ENCODE measurements around the gene DNAH8.
"Not testable (repeated sequence)": the region's sequence is repeated elsewhere in the genome, so short reads cannot be mapped to it uniquely, and the experiment has no call there.

The DNAH8 gene

DNA sequence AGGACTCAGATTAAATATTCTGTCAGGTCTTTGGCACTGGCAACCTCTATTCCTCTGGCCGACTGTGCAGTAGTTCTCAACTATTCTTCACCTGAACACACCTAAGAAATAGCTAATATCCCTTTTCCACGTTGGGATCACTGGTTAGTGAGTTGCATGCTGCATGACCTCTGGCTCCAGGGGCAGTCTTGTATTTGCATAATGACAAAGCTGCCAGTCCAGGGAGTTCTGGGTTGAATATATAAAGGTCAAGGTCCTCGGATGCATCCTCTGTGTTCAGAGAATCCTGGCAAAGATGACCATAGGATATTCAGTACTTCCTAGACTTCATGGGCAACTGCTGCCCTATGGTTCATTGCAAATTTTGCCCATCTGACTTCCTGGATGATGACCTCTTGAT is 131.2 kb downstream of the DNAH8 start:
- FAIRE-seq: no peak

DNA sequence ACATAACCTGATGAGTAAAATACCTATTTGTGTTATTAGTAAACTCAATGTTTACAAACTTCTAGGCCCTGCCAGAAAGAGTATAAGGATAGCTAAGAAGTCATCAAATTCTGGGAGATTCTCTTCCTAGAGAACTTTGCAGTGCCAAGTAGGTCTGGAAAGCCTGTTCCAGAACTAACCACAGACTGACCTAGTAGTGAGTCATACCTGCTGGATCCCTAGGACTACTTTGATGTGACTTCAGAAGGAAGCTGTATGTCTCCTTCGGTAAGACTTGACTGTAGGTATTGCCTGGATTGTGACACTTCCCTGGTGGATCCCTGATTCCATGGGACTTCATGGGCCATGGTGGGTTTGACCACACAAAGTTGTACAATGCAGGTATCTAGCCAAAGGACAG is 131.7 kb downstream of the DNAH8 start:
- FAIRE-seq: no peak

DNA sequence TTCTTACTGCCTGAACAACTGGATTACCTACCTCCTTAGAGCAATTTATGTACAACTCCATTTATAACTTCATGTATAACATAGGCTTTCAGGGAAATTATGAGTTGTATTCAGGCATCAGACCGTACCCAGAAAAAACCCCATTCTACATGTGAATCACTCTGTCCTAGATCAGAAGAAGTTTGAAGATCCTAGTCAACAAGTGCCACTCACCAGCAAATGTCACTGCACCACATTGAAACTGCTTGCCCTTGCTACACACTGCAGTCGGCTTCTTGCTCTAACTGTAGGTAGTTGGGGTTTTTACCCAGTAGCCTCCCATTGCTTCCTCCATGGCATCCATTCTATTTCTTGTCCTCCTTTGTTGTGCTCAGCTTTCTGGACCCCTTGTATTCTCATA is 132.4 kb downstream of the DNAH8 start:
- no peak for FAIRE-seq

DNA sequence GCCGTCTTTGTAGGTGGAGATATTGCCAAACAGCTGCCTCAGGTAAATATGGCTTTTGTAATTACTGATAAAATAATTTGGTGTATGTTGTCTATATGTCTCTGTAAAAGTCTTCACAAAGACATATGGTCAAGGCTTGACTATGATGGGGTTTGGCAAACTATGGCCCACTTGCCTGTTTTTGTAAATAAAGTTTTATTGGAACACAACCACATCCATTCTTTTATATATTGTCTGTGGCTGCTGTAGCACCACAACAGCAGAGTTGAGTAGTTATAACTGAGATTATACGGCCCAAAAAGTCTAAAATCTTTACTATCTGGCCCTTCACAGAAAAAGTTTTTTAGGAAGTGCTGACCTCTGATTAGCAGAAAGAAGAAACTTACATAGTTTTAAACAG is 133.6 kb downstream of the DNAH8 start:
- FAIRE-seq: no peak

DNA sequence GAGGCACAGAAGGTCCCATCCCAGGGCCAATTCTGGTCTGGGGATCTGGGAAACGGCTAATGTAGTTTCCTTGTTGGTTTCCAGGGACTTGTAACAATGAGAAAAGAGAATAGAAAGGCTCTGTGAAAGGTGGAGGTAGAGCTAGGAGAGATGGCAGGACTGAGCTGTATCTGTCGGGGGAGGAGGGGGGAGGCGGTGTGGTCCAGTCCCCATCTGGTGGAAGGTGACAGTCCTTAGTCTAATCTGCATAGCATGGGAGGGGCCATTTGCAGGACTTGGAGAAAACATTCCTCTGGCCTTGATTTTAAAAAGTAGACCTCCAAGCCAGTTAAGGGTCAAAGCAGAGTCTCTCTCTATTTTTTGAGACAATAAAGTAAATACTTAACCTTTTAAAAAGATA is 137.1 kb downstream of the DNAH8 start:
- no peak for FAIRE-seq

DNA sequence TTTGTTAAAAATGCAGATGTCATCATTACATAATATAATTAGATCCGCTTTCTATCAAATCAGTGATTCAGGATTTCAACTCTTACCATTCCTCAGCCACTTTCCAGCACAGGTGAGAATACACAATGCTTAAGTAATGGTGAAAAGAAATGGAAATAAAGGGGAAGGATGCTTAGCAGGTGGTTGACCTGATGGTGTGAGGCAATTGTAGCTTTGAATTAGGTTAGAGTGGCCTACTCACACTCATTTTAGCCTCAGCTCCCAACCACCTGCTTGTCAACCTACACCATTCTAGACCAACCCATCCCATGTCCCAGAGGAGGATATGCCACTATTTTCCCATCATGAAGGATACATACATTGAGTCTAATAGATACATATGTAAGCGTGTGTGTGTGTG is 138.1 kb downstream of the DNAH8 start:
- FAIRE-seq: no peak

DNA sequence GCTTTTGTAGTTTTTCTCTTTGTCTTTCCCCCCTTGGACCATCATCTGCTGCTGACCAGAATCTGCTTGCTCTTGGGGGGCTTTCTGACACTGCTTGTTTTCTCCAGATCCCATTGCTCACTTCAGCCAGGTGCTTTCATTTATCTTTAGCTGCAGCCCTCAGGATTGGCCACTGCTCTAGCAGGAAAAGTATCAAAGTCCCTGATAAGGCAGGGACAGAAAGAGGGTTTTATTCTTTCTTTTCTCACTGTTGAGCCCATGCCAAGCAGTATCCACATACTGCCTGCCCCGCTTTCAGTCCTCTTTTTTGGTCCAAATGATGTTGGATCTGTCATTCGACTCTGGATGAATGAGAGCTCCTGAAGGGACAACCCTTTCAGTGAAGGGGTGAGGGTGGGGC is 141.4 kb downstream of the DNAH8 start:
- FAIRE-seq: no peak

DNA sequence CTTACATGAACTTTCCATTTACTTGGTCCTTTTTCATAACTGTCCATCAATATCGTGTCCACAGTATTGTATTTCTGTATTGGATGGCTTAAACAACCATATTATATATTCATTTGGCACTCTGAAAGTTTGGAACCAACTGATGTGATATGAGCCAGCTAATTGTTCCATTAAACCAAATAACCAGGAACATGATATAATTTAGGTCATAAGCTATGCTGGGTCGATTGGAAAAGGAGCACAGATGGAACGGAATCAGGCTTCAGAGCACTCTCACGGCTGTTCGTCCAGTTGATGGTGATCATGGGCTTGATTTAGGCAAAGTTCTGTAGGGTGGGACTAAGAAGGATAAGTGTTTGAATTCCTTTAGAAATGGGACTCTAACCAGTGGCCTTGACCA is 142.7 kb downstream of the DNAH8 start:
- no peak for FAIRE-seq

DNA sequence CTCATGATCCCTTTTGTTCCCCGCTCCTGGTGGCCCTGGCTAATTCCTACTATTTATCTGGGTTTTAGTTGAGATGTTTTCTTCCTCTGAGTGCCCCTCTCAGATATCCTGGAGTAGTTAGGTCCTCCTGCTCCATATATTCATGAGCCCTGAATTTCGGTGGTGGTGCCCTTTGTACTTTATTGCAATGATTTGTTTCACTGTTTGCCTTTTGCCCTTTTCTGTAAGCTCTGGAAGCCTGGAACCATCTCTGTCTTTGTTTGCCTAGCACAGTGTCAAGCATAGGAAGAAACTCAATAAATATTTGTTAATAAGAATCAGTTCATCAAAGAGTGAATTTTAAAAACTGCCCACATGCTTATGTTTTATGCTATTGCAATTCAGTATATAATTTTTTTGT is 144.9 kb downstream of the DNAH8 start:
- no peak for FAIRE-seq

DNA sequence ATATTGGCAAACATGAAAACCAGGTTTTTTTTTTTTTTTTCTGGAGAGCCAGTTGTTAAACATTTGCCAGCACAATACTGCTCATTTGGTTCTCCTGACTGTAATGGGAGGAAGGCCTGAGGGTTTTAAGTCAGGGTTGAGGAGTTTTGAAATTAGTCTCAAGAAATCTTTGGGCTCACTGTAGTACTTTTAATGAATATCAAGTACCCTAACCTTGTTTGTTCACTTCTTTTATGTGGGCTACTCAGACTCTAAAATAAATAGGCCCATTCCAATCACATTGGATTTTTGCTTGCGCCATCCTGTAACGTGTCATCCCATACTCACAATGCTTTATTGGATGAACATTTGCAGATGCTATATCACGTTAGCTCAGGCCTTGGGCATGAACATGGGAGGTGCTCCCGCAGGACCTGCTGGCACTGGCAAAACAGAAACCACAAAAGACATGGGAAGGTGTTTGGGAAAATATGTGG is 146.9 kb downstream of the DNAH8 start:
- no peak for FAIRE-seq

DNA sequence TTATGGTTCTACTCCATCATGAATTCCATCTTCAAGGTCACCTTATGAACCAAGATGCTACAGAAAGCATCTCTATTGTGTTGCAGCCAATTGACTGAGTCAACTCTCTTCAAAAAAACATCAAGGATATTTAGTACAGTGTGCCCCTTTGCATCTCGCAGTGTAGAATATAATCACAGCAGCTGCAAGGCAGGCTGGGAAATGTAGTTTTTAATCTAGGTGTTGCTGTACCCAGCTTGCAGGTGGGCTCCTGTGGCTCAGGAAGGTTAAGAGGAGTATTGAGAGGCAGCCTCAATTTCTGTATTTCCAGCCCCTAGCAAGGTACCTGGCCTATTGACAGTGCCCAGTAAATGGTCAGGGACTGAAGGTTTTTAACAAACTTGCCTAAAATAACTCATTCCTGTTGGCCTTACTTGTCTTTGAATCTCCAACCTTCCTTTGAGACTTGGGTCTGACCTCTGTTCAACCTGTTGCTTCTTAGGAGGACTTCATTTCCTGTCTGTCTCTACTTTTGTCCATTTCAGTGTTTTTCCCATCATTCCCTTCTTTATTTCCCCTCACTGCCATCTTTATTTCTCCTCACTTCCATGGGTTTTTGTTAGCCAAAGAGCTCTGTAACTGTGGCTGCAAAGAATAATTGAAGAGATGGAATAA is 150.5 kb downstream of the DNAH8 start:
- no peak for FAIRE-seq

DNA sequence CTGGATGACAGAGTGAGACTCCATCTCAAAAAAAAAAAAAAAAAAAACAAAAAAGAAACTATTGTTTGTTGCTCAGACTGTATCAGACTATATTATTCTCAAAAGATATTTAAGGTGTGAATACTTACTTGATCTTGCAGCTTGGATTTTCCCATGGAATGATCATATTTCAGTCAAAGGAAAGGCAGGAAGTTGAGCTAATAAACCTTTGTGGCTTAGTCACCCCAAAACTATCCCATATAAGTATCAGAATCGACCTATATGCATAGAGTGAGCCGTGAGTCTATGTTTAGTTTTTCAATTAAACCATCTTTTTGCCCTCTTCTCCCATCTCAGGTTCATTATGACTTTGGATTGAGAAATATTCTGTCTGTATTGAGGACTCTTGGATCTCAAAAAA is 152.6 kb downstream of the DNAH8 start:
- FAIRE-seq: no peak

DNA sequence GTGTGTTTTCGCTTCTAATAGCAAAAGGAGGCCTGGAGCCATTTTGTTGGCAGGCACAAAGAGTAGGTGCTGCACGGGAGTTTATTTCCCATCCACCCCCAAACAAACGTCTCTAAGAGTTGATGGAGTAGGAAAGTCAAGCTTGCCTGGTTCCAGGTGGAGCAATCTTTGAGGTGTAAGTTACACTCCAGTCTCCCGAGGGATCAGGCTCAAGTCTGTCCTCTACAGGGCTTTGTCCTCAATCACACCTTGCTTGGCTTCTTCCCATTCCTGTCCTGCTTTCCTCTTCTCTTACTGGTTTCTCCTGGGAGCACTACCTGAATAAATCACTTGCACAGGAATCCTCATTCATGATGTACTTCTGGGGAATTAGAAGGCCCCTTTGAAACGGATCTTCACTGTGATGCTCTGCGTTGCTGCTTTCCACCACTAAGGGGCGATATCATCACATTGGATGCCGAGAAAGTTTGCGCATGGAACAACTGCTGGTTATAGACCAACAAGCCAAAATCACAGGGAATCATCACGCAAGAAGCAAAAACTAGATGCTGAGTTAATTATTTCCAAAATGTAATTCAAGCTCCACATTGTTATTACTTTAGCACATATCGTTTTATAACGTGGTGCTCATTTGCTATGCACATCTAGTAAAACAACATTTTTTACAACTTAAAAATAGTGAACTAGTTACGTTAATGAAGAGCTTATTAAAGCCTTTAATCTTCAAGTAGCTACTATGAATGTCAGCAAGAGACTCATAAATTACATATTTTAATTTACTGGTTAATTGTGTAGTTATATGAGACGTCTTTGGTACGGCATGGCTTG is 156.8 kb downstream of the DNAH8 start:
- FAIRE-seq: peak; percentile 74

DNA sequence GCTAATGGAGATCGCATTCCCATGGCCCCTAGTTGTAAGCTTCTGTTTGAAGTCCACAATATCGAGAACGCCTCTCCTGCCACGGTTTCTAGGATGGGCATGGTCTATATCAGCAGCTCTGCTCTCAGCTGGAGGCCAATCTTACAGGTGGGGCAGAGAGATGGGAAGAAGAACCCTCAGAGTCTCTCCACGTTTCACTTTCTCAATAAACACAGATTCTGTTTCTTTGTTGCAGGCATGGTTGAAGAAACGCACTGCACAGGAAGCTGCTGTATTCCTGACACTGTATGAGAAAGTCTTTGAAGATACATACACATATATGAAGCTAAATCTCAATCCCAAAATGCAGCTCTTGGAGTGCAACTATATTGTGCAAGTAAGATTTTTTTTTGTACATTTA is 157.9 kb downstream of the DNAH8 start:
- FAIRE-seq: no peak

DNA sequence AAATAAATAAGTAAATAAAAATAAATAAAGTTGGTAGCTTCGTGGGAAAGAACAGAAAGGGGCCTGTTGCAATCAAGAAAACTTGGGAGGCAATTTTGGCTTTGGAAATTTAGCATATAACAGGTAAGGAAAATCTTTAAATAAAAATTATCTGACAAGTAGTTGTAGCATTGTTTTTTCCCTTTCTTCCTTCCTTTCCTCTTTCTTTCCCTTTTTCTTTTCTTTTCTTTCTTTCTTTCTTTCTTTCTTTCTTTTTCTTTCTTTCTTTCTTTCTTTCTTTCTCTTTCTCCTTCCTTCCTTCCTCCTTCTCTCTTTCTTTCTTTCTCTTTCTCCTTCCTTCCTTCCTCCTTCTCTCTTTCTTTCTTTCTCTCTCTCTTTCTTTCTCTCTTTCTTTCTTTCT is 158.7 kb downstream of the DNAH8 start:
- not testable (repeated sequence) for FAIRE-seq

DNA sequence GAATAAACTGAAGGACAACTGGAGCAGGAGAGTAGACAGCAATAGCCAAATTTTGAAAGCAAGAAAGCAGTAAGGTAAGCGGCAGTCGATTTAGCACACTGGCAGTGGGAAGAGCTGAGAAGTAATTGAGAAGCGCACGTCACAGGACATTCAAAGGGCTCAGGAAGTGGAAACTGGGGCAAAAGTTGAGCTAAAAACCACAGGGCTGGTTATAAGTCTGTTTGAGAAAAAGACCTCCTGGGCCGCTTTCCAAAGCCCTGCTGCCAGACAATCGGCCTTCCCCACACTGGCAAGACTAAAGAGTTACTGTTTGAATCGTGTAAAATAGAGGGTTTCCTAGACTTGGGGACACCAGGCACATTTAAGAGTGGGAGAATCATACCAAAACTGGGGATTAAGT is 161.4 kb downstream of the DNAH8 start:
- FAIRE-seq: no peak

DNA sequence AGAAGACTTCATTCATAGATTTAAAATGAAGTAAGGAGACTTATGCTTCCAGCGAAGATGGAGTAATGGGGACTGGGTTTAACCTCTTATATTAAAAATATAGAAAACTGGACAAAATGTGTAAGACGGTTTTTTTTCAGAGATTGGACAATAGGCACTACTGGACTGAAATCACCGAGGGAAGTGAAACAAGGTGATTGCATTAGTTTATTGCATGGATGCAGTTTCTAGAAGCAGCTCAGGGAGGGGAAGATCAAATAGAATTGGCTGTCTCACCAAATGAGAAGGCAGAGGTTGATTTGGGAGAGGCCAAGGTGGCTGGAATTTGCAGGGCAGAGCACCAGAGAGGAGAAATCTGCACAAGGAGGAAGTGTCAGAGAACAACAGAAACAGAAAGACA is 162.6 kb downstream of the DNAH8 start:
- FAIRE-seq: no peak

DNA sequence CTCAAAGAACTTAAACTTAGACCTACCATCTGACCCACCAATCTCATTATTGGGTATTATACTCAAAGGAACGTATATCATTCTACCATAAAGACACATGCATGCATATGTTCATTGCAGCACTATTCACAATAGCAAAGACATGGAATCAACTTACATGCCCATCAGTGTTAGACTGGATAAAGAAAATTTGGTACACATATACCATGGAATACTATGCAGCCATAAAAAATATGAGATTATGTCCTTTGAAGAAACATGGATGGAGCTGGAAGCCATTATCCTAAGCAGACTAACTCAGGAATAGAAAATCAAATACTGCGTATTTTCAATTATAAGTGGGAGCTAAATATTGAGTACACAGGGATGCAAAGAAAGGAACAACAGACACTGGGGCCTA is 167.0 kb downstream of the DNAH8 start:
- FAIRE-seq: no peak

DNA sequence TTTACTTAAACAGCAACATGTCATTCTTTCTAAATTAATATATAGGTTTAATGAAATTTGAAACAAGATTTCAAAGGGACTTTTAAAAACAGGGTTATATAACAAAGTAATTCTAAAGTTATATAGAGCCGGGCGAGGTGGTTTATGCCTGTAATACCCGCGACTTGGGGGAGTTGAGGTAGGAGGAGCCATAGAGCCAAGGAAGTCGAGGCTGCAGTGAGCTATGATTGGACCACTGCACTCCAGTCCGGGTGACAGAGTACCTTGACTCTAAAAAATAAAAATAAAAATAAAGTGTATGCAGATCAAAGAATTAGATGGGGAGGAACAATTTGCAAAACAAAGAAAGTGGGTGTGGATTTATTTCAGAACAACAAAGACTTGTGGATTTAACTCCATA is 182.4 kb downstream of the DNAH8 start:
- FAIRE-seq: no peak

DNA sequence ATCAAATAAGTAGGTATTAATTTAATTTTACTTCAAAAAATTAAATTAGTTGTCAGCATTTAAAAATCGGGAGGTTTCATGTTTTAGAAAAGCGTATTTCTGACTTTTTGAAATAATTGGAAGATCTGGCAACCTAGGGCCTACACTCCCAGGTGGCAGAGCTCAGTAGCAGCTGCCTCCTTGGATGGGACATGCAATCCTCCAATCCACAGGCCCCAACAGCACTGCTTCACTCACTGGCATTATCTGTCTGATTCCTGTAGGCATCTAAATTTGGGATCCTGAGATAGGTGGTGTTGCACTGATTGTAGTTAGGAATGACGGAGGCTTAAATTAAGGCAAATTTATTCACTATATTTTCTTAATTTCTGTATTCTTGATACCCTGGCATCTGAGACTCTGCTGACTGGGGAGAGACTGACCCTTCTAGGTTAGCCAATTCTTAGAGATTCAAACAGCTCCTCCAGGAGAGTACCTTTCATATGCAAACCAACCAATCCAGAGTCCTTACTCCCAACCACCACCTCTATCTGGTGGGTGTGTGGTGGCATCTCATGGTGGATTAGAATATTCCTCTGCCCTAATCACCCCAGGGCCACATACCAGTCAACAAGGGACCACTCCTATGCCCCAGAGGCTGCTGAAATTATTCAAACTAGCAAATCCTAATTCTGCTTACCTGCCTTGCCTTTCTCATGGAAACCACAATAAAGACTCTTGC is 186.9 kb downstream of the DNAH8 start:
- FAIRE-seq: no peak

DNA sequence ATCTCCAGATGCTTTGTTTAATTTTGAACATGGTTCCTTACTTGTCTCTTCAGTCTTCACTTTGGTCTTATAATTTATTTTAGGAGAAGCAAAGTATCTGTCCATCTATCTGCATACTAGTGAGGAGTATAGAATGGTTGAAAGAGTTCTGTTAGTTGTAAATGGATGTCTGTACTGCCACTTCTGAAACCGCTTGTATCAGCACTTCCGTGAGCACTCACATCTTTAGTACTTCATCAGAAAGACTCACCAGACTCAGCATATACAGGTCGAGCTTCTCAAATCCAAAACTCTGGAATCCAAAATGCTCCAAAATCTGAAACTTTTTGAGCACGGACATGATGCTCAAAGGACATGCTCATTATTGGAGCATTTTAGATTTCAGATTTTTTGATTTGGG is 191.5 kb downstream of the DNAH8 start:
- FAIRE-seq: no peak

DNA sequence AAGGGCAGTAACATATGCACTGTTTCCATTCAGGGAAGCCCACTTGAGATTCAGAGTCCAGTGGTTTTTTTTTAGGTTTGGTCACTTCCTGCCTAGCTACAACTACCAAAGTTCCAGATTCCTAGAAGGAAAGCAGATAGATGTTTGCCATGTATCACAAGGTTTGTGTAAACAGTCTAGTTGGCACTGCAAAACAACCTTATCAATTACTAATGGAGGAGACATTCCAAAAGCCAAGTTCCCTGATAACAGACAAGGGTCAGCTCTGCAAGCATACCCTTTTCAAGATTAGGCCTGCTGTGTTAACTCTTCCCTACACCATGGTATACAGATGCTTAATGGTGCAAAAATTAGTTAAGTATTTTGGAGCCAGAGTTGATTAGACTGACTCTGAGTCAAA is 192.2 kb downstream of the DNAH8 start:
- no peak for FAIRE-seq

DNA sequence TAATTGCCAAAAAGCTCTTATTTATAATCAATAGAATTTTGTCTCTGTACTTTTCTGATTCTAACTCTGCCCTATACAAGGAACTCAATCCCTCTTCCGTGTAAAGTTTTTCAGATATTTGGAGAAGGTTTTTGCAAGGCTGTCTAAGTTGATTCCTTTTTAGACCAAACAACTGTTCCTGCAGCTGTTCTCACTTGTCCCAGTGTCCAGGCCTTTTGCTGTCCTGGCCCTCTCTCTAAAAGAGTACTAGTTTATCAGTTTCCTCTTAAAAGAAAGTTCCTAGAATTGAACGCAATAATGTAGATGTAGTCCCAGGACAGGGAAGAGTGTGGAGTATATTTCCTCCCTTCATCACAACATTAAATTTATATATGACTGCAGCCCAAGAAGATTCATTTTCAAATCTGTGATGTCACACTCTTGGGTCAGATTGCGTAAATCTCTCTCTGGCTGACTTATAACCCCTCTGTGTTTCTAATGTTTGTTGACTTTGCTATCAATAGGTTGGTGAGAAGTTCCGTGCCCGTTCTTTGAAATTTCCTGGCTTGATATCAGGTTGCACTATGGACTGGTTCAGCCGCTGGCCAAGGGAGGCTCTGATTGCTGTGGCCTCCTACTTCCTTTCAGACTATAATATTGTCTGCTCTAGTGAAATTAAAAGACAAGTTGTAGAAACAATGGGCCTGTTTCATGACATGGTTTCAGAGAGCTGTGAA is 194.1 kb downstream of the DNAH8 start:
- no peak for FAIRE-seq

Data from islet of Langerhans (tissue), 1 donor.